Stimulated activated CD4-positive, alpha-beta T cell treated with anti-CD3 and anti-CD28 coated beads, Interleukin-12 subunit alpha, Interleukin-12 subunit beta, amount 100 ng/mL, for 4 hours (primary cell): ENCODE data around the gene ENOX2.

Source experiments
- DNase-seq: peaks from one replicate; pipeline ENCODE4 v3.0.0-alpha.2; 2020

The ENOX2 gene

DNA sequence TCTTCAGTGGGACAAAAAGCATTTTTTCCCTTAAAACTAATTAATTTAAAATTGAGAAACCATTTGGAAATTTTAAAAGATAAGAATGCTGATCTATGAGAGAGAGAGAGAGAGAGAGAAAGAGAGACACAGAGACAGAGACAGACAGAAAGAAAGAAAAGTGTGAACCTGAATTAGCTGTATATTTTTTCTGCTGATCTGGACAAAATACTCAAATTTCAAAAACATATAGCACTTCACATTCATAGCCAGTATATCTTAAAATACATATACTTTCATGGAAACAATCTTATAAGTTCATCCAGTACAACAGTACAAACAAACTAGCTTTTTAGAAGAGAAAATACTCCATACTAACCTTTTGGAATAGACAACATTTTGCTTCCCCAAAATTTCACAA, 18.4 kb downstream of the ENOX2 start:
- no peak for DNase-seq

DNA sequence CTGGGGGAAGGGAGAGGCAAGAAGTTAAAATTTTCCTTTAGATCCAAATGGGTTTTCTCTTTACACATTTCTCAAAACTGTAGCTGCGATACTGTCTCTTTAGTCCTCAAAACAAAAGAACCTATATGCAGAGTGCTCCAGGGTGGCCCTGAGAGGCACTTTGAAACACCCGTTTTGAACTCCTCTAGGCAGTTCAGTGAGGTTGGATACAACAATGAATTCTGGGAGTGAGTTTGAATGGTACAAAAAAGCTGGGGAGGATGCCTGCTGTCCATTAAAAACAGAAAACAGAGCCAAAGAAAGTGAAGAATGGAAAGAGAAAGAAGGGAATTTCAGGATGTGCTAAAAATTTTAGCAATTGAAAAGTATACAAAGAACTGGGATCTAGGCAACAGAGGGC, 23.1 kb downstream of the ENOX2 start:
- no peak for DNase-seq

DNA sequence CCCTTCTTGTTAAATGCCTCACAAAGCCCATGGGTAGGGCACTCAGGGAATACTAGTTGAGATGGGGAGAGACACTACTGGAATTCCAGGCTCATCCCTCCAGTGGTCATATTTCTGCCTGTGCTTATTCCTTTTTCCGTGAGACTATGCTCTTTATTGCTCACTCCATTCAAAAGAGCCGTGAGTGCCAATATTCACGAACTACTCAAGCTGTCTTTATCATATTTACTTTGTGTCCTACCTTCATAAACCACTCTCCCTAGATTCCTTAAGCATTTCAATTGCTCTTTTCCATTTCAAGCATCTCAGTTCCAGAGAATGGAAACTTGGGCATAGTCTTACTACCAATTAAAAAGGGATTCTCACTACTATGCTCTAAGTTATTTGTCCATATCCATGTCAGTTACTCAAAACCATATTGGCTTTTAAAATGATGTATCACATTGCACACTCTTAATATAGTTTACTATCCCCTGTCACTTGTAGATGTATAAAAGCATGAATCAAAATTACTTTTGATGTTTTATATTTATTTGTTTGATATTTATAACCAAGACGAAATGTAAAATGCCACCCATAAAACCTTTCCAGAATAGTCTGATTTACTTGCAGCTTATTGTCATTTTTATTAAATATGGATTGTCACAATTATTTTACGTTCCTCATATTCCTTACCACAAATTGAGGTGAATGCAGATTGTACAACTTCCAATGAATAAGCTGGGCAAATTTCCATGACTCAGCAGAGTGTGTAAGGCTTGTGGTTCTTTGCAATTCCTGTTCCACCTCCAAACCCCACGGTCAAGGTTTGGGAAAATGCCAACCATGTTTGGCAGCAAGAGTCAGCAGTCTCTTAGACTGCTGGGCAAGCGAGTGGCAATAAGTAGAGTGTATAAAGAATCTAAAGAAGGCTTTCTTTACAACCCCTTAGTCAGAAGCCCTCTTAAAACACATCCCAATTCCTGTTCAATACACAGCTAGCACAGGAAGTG, 24.4 kb downstream of the ENOX2 start:
- DNase-seq = no peak

DNA sequence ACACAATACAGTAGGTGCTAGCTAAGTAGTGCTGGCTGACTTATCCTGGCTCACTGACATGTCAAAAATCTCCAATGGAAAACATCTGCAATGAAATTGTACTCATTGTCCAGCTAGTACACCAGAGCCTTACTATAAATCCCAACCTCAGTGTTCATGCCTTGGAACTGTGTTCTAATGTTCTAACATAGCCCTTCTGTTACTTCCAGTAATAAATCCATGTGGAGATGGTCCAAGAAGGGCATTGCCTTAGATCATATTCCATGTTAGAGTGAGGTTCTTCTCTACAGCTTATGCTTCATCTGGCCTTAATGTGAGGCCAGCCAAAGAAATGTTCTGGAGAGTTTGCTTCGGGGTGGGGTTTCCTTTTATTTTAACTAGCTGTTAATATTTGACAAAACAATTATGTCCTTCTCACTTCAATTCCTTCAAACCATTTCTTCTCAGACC, 25.1 kb downstream of the ENOX2 start:
- no peak for DNase-seq

DNA sequence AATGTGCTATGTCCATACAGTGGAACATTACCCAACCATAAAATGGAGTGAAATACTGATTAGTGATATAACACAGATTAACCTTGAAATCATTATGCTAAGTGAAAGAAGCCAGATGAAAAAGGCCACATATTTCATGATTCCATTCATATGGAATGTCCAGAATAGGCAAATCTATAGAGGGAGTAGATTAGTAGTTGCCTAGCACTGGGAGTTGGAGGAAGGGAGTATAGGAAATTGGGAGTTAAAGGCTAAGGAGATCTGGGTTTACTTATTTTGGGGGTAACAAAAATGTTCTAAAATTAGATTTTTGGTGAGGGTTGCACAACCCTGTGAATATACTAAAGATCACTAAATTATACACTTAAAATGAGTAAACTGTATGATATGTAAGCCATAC, 26.8 kb downstream of the ENOX2 start:
- no peak for DNase-seq

DNA sequence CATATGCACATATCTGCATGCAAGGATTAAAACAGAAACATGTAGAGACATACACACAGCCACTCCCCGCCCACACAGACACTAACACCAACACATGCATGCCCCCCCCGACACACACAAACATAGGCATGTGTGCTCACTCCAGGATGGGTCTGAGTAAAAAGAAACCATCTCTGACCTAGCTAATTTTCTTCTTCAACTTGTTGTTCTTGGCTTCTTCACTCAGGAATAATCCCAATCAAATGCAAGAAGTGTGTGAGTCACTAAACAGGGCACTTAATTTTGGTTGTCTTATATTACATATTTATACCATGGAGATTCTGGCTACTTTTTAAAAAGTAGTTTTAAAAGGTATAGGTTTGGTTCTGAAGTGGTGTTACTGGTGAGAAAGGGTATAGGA, 28.3 kb downstream of the ENOX2 start:
- no peak for DNase-seq

DNA sequence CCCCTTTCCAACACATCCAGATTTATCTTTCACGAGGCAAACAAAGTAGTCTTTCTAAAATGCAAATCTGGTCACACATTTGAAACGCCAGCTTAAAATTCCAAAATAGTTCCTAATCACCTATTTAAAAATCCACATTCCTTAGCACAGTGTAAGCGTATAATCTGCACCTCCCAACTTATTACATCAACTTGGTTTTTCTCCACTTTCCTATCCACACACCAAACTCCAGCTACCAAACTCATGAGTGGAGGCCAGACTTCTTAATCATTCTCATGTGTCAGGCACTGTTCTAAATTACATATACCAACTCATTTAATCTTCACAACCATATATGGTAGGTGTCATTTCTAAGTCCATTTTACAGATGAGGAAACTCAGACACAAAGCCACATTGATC, 33.8 kb downstream of the ENOX2 start:
- DNase-seq = no peak

DNA sequence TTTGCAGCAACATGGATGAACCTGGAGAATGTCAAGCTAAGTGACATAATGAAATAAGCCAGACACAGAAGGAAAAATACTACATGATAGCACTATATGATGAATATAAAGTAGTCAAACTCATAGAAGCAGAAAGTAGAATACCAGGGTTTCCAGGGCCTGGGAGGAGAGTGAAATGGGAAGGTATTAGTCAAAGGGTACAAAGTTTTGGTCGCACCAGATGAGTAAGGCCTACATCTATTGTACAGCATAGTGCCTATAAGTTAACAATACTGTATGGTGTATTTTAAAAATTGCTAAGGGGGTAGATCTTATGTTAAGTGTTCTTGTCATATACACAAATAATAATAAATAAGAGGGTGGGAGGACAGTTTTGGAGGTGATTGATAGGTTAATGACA, 41.5 kb downstream of the ENOX2 start:
- DNase-seq = no peak

DNA sequence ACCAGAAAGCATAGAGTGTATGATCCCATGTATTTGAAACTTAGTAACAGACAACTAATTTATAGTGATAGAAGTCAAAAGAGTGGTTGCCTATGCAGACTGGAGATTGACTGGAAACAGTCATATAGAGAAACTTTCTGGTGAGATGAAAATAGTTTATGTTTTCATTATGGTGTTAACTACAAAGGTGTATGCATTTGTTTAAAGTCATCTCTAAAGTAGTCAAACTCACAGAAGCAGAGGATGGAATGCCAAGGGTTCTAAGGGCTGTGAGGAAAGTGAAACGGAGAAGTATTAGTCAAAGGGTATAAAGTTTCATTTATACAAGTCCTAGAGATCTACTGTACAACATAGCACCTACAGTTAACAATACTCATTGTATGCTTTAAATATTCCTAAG, 45.8 kb downstream of the ENOX2 start:
- no peak for DNase-seq

DNA sequence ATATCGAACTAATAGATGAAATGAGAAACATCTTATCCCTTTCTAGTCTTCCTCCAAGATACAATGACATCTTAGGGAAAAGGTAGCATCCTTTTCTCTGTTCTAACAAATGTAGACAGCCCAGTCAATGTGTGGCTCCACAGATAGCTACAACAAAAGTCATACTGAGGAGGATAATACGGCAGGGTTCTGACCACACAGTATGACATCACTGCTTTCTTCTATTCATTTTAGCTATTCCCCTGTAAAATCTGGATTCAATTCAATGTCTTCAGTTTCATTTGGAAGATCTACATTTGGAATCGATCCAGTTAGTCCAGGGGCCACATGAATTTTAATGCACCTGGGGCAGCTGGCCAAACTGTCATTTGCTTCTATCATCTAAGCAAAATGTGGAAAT, 51.4 kb downstream of the ENOX2 start:
- no peak for DNase-seq

DNA sequence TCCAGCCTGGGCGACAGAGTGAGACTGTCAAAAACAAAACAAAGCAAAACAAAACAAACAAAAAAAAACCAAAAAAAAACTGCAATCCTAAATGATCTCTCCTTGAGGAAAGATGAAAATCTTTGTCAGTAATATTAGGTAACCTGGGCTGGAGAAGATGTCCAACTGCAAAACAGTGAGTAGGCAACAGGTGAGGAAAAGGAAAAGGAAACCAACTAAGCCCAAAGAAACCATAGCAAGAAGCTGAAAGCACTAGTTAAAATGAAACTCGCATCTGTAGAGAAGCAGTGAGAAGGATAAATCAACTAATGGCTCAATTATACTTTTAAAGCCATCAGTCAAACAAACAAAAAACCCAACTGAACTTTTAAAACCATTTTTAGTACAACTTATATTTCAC, 54.2 kb downstream of the ENOX2 start:
- no peak for DNase-seq

DNA sequence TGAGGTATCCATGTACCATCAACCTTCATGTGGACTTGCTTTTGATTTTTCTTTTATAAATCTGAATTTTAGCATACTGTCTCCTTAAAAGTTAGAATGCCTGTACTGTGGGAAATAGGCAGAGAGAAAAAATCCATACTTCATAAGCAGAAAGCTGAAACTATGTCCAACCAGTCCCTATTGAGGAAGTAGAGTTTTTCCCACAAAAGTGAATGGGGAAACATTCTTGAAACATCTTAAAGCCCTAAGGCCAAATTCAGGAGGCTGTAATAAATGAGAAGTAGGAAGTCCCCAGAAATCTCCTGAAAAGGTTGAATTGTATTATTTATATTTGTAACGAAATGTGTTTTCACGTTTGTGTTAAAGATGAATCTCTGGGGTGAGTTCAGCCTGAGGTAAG, 56.3 kb downstream of the ENOX2 start:
- DNase-seq = no peak

DNA sequence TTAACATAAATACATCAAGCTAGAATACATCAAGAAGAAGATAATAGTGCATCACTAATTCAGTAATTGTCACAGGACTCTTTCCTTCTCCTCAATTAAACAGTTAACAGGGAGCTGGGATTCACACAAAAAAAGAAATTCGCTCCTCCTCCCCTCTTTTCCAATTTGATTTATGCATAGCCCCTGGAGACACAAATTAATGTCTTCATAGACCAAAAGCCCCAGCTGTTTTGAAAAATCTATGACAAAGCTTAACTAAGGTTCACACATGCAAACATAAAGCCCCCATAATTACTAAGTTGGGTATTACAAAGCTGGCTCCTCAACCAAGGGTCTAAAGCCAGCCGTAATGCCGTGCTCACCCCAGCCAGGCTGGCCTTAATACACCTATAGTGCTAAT, 61.2 kb downstream of the ENOX2 start:
- DNase-seq = no peak

DNA sequence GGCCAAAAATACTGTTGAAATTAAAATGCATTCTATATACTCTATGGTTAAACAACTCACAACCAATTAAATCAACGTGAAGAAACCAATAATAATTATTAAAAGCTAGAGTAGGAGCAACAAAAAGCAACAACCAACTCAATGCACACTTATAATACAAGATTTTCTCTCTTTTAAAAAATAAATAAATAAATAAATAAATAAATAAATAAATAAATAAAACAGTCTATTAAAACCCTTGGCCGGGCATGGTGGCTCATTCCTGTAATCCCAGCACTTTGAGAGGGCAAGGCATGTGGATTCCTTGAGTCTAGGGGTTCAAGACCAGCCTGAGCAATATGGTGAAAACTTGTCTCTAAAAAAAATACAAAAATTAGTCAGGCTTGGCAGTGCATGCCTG, 62.7 kb downstream of the ENOX2 start:
- DNase-seq = no peak

DNA sequence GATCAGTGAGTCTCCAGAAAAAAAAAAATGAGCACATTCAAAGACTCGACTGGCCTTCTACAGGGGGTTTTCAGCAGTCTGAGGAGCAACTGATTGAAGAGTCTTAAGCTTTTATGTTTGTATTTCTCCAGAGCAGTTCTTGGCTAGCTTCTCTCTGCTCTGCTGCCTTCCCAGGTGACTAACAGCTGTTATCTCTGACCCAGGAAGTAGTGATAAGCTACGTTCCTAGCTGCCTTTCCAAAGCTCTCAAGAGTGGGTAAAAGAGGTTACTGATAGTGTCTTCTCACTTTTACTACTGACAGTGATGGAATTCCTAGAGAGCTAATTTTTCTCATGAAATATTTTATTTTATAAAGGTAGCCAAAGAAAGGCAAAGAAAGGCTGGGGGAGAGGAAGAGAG, 66.6 kb downstream of the ENOX2 start:
- no peak for DNase-seq

DNA sequence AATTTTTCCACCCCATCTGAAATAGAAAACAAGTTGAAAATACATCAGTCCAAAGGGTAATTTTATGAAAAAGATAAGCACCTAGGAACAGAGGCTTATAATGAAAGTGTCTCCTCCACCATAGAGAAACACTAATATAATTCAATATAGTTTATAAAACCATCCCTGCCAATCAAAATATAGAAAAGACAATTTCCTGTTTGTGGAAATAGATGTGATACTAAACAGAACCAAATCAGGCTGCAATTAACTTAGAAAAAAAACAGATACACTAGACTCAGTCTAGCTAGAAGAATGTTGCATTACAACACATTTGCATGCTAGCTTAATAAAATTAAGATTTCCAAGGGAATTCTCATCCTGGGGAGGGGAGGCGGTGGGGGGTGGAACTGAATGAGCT, 68.2 kb downstream of the ENOX2 start:
- no peak for DNase-seq

DNA sequence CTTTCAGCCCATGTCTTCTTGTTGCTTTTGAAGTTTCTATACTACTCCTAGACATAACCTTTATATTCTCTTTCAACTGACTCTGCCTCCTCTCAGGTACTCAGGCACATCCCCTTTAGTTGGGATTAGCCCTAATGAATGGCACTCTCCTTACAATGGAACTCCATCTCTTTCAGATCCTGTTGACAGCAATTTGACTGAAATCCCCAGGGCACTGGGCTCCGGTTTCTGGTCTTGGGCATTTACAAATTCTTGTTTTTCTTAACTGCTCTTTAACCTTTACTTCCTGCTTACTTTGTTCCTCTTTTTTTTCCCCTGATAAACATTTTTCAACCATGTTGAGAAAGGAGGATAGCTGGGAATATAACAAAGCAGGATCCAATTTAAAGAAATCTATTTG, 68.9 kb downstream of the ENOX2 start:
- DNase-seq = no peak

DNA sequence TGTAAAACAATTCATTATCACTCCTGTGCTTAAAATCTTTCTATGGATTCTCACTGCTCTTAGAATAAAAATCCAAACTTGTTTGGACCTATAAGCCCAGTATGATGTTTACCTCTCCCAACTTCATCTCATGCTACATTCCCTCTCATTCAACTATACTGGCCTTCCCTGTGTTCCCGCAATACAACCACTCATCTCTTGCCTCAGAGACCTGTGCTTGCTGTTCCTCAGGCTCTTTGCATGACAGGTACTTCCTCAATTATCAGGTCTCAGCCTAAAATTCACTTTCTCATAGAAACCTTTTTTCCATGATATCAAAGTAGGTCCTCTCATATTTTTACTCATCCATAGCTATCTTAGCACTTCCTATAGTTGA, 71.7 kb downstream of the ENOX2 start:
- DNase-seq = no peak

DNA sequence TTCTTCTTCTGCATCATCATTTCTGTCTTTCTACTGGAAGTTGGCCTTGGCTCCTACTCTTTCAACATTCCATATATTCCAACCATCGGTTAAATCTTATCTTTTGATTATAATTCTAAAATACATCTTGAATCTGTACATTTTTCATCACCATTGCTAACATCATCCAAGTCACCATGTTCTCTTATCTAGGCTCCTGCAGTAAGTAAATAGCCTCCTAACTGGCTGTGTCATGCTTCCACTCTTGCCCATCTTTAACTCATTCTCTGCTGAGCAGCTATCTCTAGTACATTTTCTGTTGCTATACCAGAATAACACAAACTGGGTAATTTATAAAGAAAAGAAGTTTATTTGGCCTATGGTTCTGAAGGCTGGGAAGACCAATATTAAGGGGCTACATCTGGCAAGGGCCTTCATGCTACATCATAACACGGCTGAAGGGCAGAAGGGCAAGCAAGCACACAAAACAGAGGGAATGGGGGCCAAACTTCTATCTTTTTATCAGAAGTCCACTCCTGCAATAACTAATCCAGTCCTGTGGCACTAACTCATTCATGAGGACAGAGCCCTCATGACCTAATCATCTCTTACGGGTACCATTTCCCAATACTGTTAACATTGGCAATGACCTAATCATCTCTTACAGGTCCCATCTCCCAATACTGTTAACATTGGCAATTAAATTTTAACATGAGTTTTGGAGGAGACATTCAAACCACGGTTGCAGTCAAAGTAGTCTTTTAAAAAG, 72.2 kb downstream of the ENOX2 start:
- no peak for DNase-seq

DNA sequence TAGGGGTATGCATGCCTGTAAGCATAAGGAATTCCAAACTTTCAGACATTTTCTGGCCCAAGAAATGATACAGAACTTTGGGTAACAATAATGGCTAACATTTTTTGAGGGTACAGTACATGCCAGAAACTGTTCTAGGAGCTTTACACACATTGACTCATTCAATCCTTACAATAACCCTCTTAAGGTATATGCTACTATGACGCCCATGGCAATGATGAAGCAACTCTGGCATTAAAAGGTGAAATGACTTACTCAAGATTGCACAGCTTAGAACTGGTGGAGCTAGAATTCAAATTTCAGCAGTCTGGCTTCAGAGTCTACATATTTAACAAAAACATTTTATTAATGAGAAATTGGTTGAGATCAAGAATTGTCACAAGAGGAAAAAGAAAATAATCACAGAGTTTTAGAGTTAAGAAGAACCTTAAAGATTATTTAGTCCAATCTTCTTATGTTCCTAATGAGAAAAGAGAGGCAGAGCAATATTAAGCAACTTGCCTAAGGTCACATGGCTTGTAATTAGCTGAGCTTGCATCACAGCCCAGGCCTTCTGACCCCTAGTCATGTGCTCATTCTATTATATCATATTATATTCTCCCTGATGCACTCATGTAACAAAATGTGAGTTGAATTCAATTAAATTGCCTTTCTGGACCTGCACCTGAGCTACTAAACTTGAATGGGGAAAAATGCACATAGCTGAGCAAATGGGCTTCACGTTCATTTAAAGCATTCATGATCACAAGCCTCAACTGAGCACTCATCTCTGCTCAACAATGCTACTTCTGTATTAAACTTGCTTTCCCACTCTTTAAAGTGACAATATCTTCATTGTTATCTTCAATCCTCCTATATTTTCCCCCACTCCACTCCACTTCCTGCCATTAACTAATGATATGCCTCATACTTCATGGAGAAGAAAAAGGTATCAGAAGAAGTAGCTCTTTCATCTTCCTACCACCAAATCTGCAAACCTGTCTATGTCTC, 73.2 kb downstream of the ENOX2 start:
- DNase-seq = no peak

DNA sequence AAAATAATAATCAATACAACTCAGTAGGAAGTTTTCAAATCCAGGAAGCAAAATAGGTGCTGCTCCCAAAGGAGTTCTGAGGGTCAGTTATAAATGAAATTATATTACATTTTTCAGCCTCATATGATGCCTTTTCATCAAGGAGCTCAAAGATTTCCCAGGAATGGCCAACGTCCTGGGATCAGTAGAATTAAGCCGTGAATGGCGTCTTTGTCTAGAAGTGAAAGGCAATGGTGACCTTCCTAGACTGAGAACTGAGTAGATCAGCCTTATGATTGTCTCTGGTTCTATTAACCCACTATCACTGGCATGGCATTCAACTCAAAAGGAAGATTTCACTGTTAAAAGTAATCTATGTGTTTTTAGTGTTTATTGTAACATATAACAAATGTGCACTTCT, 74.4 kb downstream of the ENOX2 start:
- DNase-seq = no peak

DNA sequence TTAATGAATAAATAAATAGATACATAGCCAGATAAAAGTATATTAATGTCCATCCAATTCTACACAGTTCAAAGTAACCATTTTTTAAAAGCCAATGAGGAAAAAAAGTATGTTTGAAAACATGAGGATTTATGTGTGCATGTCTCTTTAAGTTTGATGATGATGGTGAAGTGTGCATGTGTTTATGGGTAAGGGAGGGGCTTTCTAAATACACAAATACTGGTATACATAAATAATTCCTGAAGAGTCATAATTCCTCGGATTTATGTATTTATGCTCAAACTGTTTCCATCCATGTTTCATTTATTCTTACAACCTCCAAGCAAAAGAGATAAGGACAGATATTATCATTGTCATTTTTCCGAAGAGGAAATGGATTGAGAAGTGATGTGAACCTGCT, 75.4 kb downstream of the ENOX2 start:
- DNase-seq = no peak

DNA sequence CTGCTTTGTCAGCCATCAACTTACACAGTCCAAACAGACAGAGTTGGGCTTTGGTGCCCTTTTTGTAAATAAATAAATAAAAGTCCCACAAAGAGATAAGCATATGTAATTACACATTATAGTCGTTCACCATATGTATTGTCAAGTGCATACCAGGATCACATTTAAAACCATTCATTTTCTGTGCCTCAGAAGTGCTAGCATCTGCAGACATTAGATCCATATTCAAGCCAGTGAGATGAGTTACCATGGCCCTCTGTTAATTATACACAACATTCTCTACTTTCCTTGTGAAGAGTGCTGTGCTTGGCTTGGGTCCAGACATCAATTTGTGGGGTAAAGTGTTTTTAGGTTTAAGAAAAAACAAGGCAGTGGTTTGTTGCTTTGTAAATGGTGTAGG, 76.8 kb downstream of the ENOX2 start:
- DNase-seq = no peak
